ENCODE measurements around the gene VAC14.

DNA sequence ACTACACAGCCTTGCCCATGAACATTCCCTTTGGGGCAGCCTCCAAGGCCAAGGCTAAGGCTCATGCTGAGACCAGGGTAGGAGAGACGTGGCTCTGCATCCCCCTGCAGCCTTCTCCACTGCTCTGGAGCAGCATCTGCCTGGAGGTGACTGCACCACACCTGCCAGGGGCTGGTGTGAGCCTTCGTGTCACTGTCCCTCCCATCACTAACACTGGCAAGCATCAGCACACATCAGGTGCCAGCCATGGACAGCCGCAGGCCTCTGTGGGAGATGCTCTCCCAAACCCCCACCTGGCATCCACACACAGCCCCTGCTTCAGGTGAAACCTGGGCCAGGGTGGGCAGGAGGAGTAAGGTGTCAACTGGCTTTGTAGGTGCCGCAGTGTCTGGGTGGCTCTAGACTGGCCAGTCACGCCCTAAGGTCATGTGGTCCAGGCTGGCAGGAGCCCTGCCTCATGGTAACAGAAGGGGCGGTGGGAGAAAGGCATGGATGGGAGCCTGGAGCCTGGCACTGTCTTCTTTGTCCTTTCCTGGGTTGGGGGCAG lies 97.0 kb downstream of the VAC14 start:
- no peak for TF ChIP-seq POLR2A (IDR thresholded peaks at IDR 0.05; ENCODE audit: low read depth, low read length)
- TF ChIP-seq TAF1 (IDR thresholded peaks at IDR 0.05; ENCODE audit: borderline replicate concordance, low read depth, low read length) = no peak
